HG03025 (cell line): Measurements from ENCODE around the gene BIRC2.

Source experiments
- ATAC-seq: cut with Tn5 transposase; IDR thresholded peaks from one replicate; pipeline ENCODE4 v1.9.1; 2021; ENCODE audit warnings: mild to moderate bottlenecking, moderate library complexity; ENCODE audit not compliant: unreplicated experiment, low FRiP score

The BIRC2 gene

DNA sequence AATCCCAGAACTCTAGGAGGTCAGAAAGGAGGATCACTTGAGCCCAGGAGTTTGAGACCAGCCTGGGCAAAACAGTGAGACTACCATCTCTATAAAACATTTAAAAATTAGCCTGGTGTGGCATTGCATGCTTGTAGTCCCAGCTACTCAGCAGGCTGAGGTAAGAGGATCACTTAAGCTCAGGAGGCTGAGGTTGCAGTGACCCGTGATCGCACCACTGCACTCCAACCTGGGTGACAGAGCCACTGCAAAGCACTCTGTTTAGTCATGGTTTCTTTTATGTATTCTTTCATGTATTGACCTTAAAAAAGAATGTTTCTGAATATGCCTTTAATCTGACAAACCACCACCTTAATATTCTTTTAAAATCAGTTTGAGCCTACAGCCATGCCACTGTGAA, 52.2 kb downstream of the BIRC2 start:
- ATAC-seq, result no peak

DNA sequence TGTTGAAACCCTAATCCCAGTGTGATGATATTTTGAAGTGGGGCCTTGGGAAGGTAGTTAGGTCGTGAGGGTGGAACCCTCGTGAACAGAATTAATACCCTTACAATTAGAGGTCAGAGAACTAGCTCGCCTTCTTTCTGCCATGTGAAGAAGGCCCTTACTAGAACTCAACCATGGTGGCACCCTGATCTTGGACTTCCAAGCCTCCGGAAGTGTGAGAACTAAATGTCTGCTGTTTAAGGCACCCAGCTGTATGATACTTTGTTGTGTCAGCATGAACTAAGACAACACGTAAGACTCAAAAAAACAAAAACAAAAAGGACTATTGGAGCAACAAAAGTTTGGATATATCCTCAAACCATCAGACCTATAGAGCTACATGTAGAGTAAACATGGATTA, 53.6 kb downstream of the BIRC2 start:
- no peak for ATAC-seq

DNA sequence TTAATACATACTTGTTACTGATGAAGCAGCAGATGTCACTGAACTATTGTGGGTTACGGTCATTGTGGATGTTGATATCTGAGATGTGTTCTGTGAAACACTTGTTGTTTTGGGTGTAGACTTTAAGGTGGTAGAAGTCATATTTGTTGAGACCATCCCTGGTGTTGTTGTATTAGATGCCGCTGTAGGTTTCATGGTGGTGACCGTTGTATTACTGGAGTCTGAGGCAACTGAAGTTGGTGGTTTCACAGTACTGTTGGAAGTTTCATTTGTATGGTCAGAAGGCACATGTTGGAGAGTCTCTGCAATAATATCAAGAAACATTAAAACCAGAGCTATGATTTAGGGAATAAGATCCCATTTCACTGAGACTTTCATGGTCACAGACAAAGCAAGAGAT, 54.9 kb downstream of the BIRC2 start:
- ATAC-seq, result no peak

DNA sequence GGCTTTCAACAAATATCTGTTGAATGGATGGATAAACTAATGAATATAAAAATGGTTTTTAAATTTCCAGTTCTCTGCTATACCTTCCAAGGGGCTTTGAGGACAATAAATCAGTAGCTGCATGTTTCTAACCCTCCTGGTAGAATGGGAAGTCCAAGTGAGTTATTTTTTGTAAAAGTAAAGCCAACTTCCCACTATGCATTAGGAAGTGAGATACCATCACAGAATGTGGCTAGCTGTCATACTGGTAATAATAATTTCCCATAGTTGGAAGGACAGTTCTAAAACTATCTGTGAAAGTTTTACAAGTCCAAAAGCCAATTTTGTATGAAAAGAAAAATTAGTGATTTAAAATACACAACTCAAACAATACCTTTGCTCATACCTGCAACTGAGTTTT, 55.5 kb downstream of the BIRC2 start:
- ATAC-seq, result no peak

DNA sequence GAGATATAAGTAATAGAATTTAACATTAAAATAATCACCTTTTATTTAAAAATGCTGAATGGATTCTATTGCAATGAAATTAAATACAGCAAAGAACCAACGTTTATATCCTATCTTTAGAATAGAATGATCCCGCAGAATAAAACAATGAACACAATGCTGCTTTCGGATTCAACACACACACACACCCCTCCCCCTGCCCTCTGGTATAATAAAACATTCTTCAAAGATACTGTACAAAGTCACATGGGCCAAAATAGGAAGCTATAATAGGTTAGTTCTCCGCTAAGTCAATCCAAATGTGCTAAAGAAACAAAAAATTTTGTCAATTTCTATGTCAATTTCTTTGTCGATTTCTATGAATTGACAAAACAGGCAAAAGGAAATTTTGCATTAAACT, 58.5 kb downstream of the BIRC2 start:
- ATAC-seq, result no peak

GRCh38 chr11:102406099-102406498, 59.1 kb downstream of the BIRC2 start:
- no peak for ATAC-seq

GRCh38 chr11:102407901-102408300, 60.9 kb downstream of the BIRC2 start:
- ATAC-seq, result no peak

DNA sequence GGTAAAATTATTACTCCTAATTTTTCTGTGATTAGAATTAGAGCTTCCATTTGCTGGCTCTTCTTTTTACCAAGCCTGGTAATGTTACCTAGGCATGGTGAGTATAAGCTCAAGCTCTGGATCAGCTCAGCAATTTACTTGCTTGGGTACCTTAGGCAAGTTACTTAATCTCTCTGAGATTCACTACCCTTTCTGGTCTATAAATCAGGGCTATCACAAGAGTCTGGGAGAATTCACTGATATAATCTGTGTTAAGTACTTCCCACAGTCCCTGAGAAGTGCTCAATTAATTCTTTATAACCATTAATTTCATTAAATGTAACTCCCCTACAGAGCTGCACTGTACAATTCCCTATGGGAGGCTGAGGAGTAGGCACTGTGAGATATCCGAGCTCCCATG, 61.3 kb downstream of the BIRC2 start:
- no peak for ATAC-seq

GRCh38 chr11:102410382-102410784, 63.4 kb downstream of the BIRC2 start:
- no peak for ATAC-seq

DNA sequence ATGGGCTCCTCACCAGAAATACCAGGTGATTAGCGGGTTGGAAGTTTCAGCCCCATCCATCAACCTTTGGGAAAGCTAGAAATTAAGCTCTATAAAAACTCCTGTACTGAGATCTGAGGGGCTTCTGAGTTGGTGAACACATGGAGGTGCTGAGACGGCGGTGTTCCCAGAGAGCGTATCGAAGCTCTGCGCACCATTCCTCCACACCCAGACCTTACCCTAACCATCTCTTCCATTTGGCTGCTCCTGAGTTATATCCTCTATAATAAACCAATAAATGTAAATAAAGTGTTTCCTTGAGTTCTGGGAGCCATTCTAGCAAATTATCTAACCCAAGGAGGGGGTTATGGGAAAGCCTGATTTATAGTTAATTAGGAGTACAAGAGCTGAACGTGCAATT, 64.1 kb downstream of the BIRC2 start:
- ATAC-seq, result no peak

- no peak for ATAC-seq
Observed at GRCh38 chr11:102413497-102413896, 66.5 kb downstream of the BIRC2 start.

GRCh38 chr11:102414559-102414958, 67.5 kb downstream of the BIRC2 start:
- no peak for ATAC-seq

- no peak for ATAC-seq
Observed at GRCh38 chr11:102415304-102415916, 68.4 kb downstream of the BIRC2 start.

- ATAC-seq, result no peak
Observed at GRCh38 chr11:102416976-102417375, 70.0 kb downstream of the BIRC2 start.

GRCh38 chr11:102419181-102419580, 72.2 kb downstream of the BIRC2 start:
- no peak for ATAC-seq

DNA sequence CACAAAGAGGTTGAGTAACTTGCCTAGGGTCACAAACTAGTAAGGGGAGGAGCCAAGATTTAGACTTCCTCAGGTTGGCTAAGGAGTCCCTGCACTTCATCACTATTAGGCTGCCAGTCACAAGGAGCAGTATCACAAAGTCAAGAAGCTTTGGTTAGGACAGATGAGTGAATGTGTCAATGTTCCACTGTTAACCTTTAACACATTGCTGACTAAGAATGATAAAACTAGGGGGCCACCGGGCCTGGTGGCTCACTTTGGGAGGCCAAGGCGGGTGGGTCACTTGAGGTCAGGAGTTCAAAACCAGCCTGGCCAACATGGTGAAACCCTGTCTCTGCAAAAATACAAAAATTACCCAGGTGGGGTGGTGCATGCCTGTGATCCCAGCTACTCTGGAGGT, 73.5 kb downstream of the BIRC2 start:
- no peak for ATAC-seq

DNA sequence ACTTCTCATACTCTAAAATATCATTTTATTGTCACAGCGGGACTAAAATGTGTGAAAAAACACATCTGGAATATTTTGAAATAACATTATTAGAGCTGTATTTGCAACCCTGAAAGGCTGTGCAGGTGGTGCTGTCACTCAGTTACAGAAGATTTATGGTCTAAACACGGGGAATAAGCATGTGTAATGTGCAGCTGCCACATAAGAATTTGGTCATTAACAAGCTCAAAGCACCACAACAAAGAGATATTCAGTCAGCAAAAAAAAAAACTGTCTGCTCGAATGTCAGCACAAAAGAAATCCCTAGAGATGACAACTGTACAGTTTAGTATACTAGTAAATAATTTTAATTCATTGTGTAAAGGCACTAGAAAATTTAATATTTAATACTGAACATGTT, 74.2 kb downstream of the BIRC2 start:
- ATAC-seq, result no peak

DNA sequence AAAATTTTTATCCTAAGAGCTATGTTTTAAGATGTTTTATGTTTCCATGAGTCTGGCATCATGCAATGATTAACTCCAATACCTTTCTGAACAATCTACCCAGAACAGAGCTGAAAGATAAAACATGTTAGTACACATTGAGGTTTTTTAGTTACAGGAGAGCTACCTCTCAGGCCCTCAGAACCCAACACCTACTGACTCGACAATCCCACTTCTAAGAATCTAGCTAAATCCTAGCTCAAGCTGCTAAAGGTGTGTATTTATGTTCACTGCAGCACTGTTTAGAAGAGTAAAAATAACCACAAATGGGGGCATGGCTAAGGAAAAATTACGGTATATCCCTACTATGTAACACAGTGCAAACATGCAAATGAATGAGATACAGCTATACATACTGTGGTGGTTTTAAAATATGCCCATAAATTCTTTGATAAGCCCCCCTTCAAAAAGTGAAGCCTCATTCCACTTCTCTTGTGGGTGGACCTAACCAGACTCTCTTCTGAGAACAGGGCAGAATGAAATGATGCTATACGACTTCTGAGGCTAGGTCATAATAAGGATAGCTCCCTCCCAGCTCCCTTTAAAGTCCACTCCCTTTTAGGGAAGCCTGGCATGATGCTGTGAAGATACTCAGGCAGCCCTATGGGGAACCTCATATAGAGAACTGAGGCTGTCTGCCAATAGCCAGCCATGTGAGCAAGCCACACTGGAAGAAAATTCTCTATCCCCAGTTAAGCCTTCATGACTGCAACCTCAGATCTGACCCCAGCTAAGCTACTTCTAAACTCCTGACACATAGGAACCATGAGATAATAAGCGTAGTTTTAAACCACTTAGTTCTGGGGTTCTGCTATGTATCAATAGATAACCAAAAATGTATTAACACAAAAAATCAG, 76.1 kb downstream of the BIRC2 start:
- no peak for ATAC-seq

DNA sequence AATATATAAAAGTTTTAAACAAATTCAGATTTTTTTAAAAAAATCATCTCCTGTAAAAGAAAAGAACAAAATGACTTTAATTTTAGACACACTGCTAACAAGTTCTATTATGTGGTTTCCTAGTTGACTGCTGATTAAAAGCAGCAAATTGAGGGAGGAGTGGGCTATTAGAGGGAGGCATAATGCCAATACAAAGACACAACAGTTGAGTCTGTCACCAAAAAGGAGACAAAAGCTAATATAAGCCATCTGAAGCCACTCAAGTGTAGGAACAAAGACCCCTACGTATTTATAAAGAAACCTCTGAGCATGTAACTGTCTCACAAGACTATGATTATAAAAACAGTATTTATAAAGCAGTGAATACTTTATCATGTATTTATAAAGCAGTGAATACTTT, 76.9 kb downstream of the BIRC2 start:
- no peak for ATAC-seq

- ATAC-seq, result no peak
Observed at GRCh38 chr11:102426000-102426399, 79.0 kb downstream of the BIRC2 start.

GRCh38 chr11:102426570-102426969, 79.6 kb downstream of the BIRC2 start:
- ATAC-seq, result no peak

- no peak for ATAC-seq
Observed at GRCh38 chr11:102427068-102427467, 80.1 kb downstream of the BIRC2 start.
